VCaP (cell line): ENCODE results near the gene FARS2.

Experiments
- H3K27ac ChIP-seq: fragments of 450-650 bp; 2 replicates; pipeline ENCODE4 v1.5.1; 2017
- CTCF ChIP-seq: fragments of 450-650 bp; conservative IDR thresholded peaks from 2 replicates; pipeline ENCODE4 v1.5.1; 2017; ENCODE audit warnings: mild to moderate bottlenecking, moderate library complexity

The FARS2 gene

GRCh38 chr6:5814901-5815300 lies 553.6 kb downstream of the FARS2 start:
- H3K27ac ChIP-seq: no peak overlapping the region
- no peak for TF ChIP-seq CTCF

GRCh38 chr6:5817869-5818268 lies 556.6 kb downstream of the FARS2 start:
- no peak for TF ChIP-seq CTCF
- no peak overlapping the region for H3K27ac ChIP-seq

GRCh38 chr6:5818959-5819358 lies 557.6 kb downstream of the FARS2 start:
- no peak overlapping the region for H3K27ac ChIP-seq
- TF ChIP-seq CTCF: no peak
